Astrocyte of the cerebellum (primary cell): ENCODE measurements around the gene PLPP6.

Experiments
- DNase-seq: peaks from one replicate; pipeline ENCODE4 v3.0.0-alpha.2; 2011; ENCODE audit warnings: low read depth
- H3K4me3 ChIP-seq: 2 replicates; pipeline ENCODE4 v1.5.1; 2011; ENCODE audit warnings: mild to moderate bottlenecking, low read depth, low read length, moderate library complexity
- in situ Hi-C: cut with HindIII; loops from 2 replicates; pipeline ENCODE4 v1.10.0; 2017; ENCODE audit warnings: low sequenced_read_pairs
- TF ChIP-seq, protein P1 (sequence below): IDR thresholded peaks from 2 replicates; pipeline ENCODE4 v1.5.1; 2012; ENCODE audit warnings: low read length, low read depth, moderate library complexity, mild to moderate bottlenecking; ENCODE audit errors: missing control alignments

The PLPP6 gene

GRCh38 chr9:4701526-4701925 lies 39.4 kb downstream of the PLPP6 start:
- TF ChIP-seq, protein P1, sequence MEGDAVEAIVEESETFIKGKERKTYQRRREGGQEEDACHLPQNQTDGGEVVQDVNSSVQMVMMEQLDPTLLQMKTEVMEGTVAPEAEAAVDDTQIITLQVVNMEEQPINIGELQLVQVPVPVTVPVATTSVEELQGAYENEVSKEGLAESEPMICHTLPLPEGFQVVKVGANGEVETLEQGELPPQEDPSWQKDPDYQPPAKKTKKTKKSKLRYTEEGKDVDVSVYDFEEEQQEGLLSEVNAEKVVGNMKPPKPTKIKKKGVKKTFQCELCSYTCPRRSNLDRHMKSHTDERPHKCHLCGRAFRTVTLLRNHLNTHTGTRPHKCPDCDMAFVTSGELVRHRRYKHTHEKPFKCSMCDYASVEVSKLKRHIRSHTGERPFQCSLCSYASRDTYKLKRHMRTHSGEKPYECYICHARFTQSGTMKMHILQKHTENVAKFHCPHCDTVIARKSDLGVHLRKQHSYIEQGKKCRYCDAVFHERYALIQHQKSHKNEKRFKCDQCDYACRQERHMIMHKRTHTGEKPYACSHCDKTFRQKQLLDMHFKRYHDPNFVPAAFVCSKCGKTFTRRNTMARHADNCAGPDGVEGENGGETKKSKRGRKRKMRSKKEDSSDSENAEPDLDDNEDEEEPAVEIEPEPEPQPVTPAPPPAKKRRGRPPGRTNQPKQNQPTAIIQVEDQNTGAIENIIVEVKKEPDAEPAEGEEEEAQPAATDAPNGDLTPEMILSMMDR = no peak
- in situ Hi-C loops = loop anchor here (5.0 kb wide), 1 partner anchor 74 kb away; no protein-coding TSS in a partner anchor
- no peak overlapping the region for H3K4me3 ChIP-seq
- DNase-seq = no peak

DNA sequence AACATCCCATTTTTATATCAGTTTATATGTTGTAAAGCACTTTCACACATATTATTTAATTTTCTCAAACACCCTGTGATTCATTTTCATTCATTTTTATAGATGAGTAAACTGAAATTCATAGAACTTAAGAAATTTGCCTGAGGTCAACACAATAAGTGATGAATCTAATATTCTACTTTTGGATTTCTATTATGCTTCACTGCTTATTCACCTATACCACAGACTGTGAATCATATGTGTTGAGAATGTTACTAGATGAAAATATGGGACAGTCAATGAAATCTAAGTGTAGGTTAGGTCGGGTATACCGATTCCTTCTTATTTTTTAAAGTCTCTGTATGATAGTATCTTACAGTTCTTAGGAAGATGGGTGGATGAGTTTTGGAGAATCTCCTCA lies 42.0 kb downstream of the PLPP6 start:
- in situ Hi-C loops = loop anchor here (5.0 kb wide), 1 partner anchor 77 kb away; no protein-coding TSS in a partner anchor
- TF ChIP-seq, protein P1 = no peak
- H3K4me3 ChIP-seq = no peak overlapping the region
- DNase-seq = no peak

DNA sequence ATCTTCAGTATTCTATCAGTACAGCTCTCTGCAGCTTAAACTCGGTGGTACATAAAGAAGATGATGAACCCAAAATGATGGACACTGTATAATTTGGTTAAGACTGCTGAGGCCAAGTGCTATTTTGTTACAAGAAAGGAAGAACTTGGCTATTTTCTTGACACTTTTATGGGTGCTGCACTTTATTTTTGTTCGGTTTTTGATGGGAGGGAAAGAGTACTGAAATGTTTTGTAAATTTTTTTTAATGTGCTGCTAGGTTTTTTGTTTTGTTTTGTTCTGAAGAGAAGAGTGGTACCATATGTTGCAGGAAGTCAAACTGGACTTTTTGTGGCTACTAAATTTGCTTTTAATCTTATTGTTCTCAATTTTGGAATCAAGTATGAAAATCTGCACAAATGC lies 43.9 kb downstream of the PLPP6 start:
- DNase-seq = no peak
- in situ Hi-C loops = no loop called here
- TF ChIP-seq, protein P1 = no peak
- H3K4me3 ChIP-seq = no peak overlapping the region

DNA sequence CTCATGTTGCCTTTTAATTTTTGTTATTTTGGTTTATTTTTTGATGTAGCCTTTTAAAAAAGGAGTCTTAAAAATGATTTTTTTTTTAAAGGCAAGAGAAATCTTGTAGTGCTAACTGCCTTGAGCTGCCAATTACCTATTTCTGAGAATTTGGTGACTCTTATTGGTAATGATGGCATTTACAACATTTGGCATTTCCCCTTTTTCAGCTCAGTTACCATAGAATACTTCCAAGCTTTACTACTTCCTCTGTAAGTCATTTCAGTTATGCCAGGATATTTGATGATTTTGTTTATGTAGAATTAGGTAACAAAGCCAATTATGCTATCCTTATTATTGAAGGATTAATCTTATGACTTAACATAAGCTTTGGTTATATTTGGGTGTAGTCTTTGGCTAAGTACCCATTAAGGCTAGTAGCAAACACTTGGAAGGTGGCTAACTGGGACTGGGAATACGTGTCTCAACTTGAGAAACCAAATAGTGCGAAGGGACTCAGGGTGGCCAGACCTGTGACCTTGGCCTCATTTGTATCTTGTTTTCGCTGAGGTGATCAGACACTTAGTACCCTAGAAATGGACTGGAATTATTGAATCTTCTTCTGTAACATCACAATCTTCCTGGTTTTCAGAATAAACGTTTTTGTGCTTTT lies 45.0 kb downstream of the PLPP6 start:
- in situ Hi-C loops = no loop called here
- no peak overlapping the region for H3K4me3 ChIP-seq
- DNase-seq = no peak
- TF ChIP-seq, protein P1 = no peak

DNA sequence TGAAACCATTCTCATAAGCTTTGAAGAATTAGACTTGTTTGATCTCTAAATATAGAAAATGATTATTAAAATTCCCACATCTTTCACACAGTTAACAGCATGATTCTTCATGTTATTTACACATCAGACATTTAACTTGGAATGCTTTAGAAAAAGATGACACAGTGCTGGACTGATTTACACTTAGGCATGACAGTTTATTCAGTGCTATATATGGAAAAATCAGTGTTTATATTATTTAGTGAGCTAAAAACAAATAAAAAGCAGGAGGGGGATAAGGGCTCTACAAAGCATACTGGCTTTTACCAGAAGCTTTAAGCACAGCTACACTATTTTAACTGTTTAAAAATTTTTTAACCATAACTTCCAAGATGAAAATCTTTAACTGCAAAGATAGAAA lies 47.3 kb downstream of the PLPP6 start:
- H3K4me3 ChIP-seq = no peak overlapping the region
- in situ Hi-C loops = no loop called here
- TF ChIP-seq, protein P1 = no peak
- DNase-seq = no peak

- in situ Hi-C loops = no loop called here
- no peak overlapping the region for H3K4me3 ChIP-seq
- DNase-seq = no peak
- TF ChIP-seq, protein P1 = no peak
These were observed 51.8 kb downstream of the PLPP6 start for GRCh38 chr9:4713849-4714248.
